Vagina (tissue), 2 donors: ENCODE data around the gene GPN3. TPM values are rescaled to one million over a fixed set of nuclear protein-coding genes. Genes with fewer than 3 reads are reported as not detected.
"Not testable (repeated sequence)": the region's sequence is repeated elsewhere in the genome, so short reads cannot be mapped to it uniquely, and the experiment has no call there.

Experiments used
- DNase-seq, 2 donors: peaks; one replicate each; pipeline ENCODE4 v3.0.0-alpha.2; 2017; ENCODE audit errors: extremely low spot score in 2 of 2
- H3K27ac ChIP-seq: fragments of 200-600 bp; sonication (generic); one replicate; pipeline ENCODE4 v1.5.1; 2019
- H3K27me3 ChIP-seq: fragments of 200-600 bp; sonication (generic); one replicate; pipeline ENCODE4 v1.5.1; 2019
- H3K36me3 ChIP-seq, 2 donors: fragments of 200-600 bp; sonication (generic); one replicate each; pipeline ENCODE4 v1.5.1; 2017 to 2019
- H3K4me1 ChIP-seq: fragments of 200-600 bp; sonication (generic); one replicate; pipeline ENCODE4 v1.5.1; 2019
- H3K4me3 ChIP-seq, 2 donors: fragments of 200-600 bp; sonication (generic); 1 replicate in 1 of 2; 2 replicates in 1 of 2; pipeline ENCODE4 v1.5.1; 2016 to 2019
- H3K9me3 ChIP-seq: fragments of 200-600 bp; sonication (generic); one replicate; pipeline ENCODE4 v1.5.1; 2019
- POLR2A ChIP-seq, 2 donors: fragments of 450-650 bp; IDR thresholded peaks; one replicate each; pipeline ENCODE4 v1.6.1; 2017; ENCODE audit warnings: antibody characterized with exemption in 2 of 2, mild to moderate bottlenecking in 2 of 2, moderate library complexity in 2 of 2
- POLR2AphosphoS5 ChIP-seq, 2 donors: sonication (generic); formaldehyde crosslinking; IDR thresholded peaks; one replicate each; pipeline ENCODE4 v1.9.0; 2017; ENCODE audit warnings: antibody characterized with exemption in 2 of 2, mild to moderate bottlenecking in 2 of 2, low read depth in 1 of 2; ENCODE audit not compliant: insufficient read depth in 1 of 2
- intact Hi-C: fragments of 100-400 bp; cut with DNase I; formaldehyde crosslinking; loops from one replicate; pipeline ENCODE4 v1.15.1; 2023
- total RNA-seq: library from RNA; depleted of rRNA; stranded (reverse); fragments of >200 nt; gene quantifications from one replicate; pipeline ENCODE4 v1.2.3, GENCODE V29; 2016
- TF ChIP-seq, protein P1 (sequence below), 3 experiments: fragments of 450-650 bp in 2 of 3; fragments of 200-600 bp in 1 of 3; sonication (generic) in 1 of 3; IDR thresholded peaks; one replicate each; pipeline ENCODE4 v1.5.1; 2017 to 2019; ENCODE audit warnings: antibody characterized with exemption in 3 of 3, mild to moderate bottlenecking in 2 of 3, moderate library complexity in 2 of 3

GPN3 gene
- total RNA-seq, 1 donor from 2014 or later, result 17.4 TPM

- intact Hi-C loops, result no loop called here
- Histone ChIP-seq H3K36me3 (peaks cover 0 to 20% of the 10 kb centered on the region in 2 donors), H3K27me3 (no peaks in the 10 kb centered on the region), H3K4me3 (no peak overlapping the region), H3K4me1 (peaks cover 30% of the 10 kb centered on the region), H3K27ac (no peak overlapping the region), H3K9me3 (no peaks in the 10 kb centered on the region)
- DNase-seq, result no peak
- TF ChIP-seq POLR2AphosphoS5 (IDR thresholded peaks at IDR 0.05; ENCODE audit: insufficient read depth in 1 of 2, low read depth in 1 of 2), result no peak
- no peak for TF ChIP-seq POLR2A (IDR thresholded peaks at IDR 0.05)
- TF ChIP-seq, protein P1, sequence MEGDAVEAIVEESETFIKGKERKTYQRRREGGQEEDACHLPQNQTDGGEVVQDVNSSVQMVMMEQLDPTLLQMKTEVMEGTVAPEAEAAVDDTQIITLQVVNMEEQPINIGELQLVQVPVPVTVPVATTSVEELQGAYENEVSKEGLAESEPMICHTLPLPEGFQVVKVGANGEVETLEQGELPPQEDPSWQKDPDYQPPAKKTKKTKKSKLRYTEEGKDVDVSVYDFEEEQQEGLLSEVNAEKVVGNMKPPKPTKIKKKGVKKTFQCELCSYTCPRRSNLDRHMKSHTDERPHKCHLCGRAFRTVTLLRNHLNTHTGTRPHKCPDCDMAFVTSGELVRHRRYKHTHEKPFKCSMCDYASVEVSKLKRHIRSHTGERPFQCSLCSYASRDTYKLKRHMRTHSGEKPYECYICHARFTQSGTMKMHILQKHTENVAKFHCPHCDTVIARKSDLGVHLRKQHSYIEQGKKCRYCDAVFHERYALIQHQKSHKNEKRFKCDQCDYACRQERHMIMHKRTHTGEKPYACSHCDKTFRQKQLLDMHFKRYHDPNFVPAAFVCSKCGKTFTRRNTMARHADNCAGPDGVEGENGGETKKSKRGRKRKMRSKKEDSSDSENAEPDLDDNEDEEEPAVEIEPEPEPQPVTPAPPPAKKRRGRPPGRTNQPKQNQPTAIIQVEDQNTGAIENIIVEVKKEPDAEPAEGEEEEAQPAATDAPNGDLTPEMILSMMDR (IDR thresholded peaks at IDR 0.05), result no peak
Observed at GRCh38 chr12:110465024-110465423, 3.0 kb downstream of the GPN3 start.

GRCh38 chr12:110461189-110461588 lies 6.9 kb downstream of the GPN3 start:
- DNase-seq, H3K9me3 ChIP-seq, H3K27me3 ChIP-seq, H3K4me3 ChIP-seq, H3K27ac ChIP-seq, H3K4me1 ChIP-seq, intact Hi-C loops: not testable (repeated sequence)
- H3K36me3 ChIP-seq, result peaks cover 0 to 29% of the 10 kb centered on the region in 2 donors

DNA sequence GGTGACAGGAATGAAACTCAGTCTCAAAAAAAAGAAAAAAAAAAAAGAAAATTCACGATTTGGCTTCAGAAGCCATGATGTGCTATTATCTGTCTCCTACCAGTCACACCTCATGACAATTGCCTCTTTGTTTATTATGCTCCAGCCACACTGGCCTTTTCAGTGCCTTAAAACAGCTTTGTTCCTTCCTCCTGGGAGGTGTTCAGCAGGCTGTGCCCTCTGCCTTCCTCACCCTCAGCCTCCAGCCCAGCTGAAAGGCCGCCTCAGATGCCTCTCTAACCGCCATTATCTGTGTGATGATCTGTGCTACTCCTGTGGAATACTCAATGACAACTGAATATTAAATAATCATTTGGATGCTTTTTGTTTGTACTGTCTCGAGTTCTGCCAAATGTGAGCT lies 9.3 kb downstream of the GPN3 start:
- peaks cover 0 to 24% of the 10 kb centered on the region in 2 donors for H3K36me3 ChIP-seq
- H3K27ac ChIP-seq, result no peak overlapping the region
- no peak overlapping the region for H3K4me3 ChIP-seq
- intact Hi-C loops, result loop anchor here (10.0 kb wide), 1 partner anchor 46 kb away; the partner anchor contains the start of genes RAD9B and VPS29
- H3K27me3 ChIP-seq, result no peaks in the 10 kb centered on the region
- no peak for DNase-seq
- no peaks in the 10 kb centered on the region for H3K4me1 ChIP-seq
- TF ChIP-seq, protein P1 (IDR thresholded peaks at IDR 0.05), result no peak
- no peak for TF ChIP-seq POLR2AphosphoS5 (IDR thresholded peaks at IDR 0.05; ENCODE audit: insufficient read depth in 1 of 2, low read depth in 1 of 2)
- no peak for TF ChIP-seq POLR2A (IDR thresholded peaks at IDR 0.05)
- H3K9me3 ChIP-seq, result no peaks in the 10 kb centered on the region

DNA sequence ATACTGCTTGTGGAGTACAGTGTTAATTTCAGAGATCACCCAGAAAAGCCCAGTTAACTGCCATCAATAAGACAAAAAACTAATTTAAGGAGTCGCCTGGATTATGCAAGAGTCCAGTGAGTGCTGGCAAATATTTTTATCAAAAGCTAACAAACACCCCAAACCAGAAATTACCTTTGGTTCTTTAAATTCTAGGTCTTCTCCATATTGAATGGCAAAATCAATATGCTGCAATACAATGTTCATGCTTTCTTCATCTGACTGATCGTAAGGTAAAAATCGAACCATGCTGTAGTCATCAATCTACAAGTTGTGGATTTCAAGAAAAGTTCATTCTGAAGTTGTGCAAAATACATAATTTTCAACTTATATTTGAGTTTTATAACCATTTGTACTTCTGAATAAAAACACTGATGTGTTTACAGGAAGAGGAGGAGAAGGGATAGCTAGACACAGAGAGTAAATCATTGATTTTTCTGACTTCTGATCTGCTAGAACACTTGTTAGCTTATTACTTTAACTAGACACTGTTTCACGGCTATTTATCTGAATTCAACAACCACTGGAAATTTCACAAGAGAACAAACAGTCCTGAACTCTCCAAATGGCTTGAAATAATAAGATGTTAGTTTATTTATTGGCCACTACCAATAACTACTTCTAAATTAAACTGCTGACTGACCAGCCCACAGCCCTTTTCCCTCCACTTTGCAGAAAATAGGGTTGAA lies 14.3 kb downstream of the GPN3 start:
- Histone ChIP-seq H3K4me3 (no peak overlapping the region), H3K27me3 (no peaks in the 10 kb centered on the region), H3K4me1 (peaks cover 12% of the 10 kb centered on the region), H3K36me3 (peaks cover 0 to 29% of the 10 kb centered on the region in 2 donors), H3K27ac (no peak overlapping the region), H3K9me3 (no peaks in the 10 kb centered on the region)
- intact Hi-C loops, result loop anchor here (5.0 to 10.0 kb wide), 2 partner anchors 51 to 149 kb away; partner anchors contain the start of genes RAD9B and VPS29
- TF ChIP-seq POLR2AphosphoS5 (IDR thresholded peaks at IDR 0.05; ENCODE audit: insufficient read depth in 1 of 2, low read depth in 1 of 2) (no peak), POLR2A (IDR thresholded peaks at IDR 0.05) (no peak)
- TF ChIP-seq, protein P1 (IDR thresholded peaks at IDR 0.05), result no peak
- no peak for DNase-seq

DNA sequence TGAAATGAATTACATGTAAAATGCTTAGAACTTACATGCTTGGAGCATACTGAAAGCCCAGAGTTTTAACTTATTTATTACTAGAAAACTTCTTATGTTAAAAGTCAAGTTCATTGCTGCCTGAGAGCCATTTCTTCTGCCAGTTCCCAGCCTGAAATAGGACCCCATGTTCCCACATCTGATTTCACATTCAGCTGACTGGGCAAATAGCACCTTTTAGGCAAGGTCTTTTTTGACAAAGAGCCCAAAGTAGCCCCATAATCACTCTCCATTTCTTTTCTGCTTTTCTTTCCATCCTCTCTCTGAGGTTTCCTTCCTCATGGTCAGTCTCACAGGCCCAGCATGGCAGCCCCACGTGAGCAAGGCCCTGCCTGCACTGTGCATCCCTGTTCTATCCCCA lies 16.8 kb downstream of the GPN3 start:
- Histone ChIP-seq H3K27ac (no peak overlapping the region), H3K4me1 (peaks cover 30% of the 10 kb centered on the region), H3K36me3 (peaks cover 0 to 19% of the 10 kb centered on the region in 2 donors), H3K9me3 (no peaks in the 10 kb centered on the region), H3K27me3 (no peaks in the 10 kb centered on the region), H3K4me3 (no peak overlapping the region)
- no peak for DNase-seq
- no peak for TF ChIP-seq POLR2AphosphoS5 (IDR thresholded peaks at IDR 0.05; ENCODE audit: insufficient read depth in 1 of 2, low read depth in 1 of 2)
- TF ChIP-seq, protein P1 (IDR thresholded peaks at IDR 0.05), result no peak
- no peak for TF ChIP-seq POLR2A (IDR thresholded peaks at IDR 0.05)
- intact Hi-C loops, result loop anchor here (5.0 to 10.0 kb wide), 2 partner anchors 54 to 151 kb away; partner anchors contain the start of genes RAD9B and VPS29
